Glomerular visceral epithelial cell (primary cell): ENCODE measurements around the gene SPATA16.
"Not testable (repeated sequence)": the region's sequence is repeated elsewhere in the genome, so short reads cannot be mapped to it uniquely, and the experiment has no call there.

Experiments used
- DNase-seq: peaks from one replicate; pipeline ENCODE4 v3.0.0-alpha.2; 2016; ENCODE audit errors: extremely low spot score

The SPATA16 gene

DNA sequence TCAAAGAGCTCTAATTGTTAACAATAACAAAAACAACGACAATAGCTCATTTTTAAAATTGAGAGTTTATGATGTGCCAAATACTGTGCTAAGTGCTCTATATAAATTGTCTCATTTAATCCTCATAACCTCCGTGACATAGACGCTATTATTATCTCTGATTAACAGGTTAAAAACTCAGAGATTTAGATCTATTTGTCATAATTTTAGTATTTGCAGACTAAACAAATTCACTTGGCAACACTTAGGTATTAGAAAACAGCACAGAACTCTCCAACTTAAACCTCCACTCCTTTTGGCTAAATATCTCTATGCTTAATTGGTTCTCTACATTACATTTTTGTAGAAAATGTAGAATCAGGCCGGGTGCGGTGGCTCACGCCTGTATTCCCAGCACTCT is 136.4 kb downstream of the SPATA16 start:
- no peak for DNase-seq

DNA sequence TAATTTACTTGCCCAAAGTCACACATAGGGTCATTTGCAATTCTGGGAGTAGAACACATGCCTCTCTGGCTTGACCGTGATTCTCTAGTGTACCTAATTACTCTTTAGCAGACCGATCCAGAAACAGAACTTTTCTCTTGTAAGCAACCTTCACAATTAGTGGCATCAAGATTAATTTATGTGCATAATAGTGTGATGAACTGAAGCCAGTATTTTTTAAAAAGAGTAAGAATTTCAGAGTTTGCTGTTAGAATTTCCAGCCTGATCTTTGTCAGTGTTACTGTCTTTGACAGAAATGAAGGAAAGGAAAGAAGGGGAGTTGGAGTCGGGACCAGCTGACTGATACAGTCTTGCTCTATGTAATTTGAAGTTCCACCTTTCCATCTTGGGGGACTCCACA is 137.1 kb downstream of the SPATA16 start:
- no peak for DNase-seq

DNA sequence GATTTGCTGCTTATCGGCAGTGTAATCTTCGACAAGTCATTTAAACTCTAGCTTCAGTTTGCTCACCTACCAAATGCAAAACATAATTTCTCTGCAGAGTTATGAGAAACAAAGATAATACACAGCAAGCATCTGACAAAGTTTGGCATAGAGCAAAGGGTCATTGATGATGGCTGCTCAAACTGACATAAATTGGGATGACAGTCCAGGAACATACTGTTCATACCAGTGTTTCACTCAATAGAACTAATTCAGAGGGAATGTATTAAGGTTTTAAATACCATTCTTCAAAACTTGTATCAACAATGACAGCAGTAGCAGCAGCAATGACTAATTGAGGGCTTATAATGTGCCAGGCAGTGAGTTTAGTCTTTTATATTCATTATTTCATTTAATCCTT is 137.6 kb downstream of the SPATA16 start:
- DNase-seq: no peak

DNA sequence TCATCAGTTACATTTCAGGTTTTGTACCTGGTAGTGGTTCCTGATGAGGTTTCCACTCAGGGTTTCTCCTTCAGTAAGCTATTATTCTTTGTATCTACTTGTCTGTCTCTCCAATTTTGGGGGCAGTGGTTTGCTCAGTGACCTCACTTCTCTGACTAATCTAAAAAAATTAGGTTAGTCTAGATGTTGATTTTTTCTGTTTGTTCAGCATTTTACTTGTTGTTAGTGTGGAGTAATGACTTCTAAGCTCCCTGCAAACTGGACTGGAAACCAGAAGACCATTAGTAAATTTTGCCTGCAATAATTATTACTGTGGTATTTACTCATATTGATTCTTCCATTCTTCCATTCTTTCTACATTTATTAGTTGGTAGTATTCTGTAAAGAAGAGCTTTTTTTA is 139.4 kb downstream of the SPATA16 start:
- DNase-seq: no peak

DNA sequence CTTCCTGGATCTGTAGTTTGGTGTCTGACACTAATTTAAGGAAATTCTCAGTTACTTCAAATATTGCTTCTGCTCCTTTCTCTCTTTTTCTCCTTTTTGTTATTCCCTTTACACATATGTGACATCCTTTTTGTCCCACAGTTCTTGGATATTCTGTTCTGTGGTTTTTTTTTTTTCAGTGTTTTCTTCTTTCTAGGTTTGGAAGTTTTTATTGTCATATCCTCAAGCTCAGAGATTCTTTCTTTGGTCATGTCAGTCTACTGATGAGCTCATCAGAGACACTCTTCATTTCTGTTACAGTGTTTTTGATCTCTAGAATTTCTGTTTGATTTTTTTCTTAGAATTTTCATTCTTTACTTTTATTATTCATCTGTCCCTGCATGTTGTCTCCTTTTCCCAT is 140.5 kb downstream of the SPATA16 start:
- DNase-seq: no peak

DNA sequence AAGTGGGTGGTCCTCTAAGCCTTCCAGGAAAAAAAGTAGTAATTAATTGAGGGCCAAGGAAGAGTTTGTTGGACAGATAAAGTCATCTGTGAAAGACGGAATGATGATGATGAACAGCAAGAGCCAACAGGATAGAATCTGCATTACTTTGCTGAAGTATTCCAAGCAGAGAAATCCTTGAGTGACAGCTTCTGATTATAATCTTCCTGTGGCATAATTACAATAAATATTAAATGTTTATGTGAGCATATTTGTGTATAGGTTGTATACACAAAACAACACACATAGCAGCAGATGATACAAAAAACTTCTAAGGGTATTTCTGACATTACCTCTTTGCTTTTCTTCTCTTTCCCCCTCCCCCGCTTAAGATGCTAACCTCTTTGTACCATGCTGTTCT is 147.6 kb downstream of the SPATA16 start:
- DNase-seq: no peak

DNA sequence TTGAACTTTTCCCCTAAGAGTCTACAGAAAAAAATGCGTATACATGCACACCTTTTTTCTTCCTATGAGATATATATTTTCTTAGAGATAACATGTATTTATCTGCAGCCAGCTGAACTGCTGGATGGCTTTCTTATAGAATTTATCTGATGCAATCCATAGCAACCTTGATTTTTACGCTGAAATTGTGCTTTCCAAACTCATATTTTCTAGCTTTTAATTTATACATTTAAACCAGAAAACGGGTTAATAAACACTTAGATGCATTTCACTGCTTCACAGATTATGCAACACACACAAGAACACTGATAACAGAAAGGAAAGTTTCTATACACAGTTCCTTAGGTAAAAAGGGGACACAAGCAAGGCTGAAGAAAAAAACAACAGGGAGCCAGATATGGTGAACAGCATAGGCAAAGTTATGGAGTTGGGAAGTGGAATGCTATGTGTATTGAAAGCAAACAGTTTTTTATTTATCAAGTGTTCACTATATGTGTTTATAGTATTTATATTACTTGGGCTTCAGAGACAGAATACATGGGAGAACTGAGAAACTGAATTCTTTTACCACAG is 149.5 kb downstream of the SPATA16 start:
- DNase-seq: no peak

DNA sequence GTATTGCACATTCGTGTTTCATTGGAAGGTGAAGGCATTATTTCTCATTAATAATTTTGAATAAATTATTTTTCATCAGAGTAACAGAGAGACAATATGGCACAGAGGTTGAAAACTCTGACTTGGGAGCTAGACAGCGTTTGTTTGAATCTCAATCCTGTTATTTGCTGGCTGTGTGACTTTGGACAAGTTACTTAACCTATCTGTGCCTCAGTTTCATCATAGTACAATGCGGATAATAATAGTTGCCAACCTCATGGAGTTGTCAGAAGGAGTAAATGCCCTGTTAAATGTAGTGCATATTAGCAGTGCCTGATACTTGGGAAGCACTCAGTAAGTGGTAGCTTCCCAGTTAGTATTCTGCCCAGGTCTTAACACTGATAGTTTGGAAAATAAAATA is 151.7 kb downstream of the SPATA16 start:
- DNase-seq: no peak

DNA sequence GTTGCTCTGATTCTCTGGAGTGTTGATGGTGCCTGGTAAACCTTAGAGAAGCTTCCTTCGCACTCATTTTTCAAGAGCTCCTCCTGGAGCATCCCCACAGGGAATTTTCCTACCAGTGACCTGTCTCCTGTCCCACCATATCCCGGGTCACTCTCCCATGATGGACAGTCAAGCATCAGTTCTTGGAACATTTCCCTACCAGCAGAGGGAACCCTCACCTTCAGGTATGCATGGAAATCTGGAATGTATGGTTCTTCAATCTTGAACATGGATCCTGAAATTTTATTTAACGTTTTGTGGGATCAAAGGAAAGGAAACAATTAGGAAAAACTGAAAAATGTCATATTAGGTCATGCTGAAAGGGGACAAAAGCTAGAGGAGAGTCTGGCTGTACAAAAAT is 153.8 kb downstream of the SPATA16 start:
- no peak for DNase-seq

DNA sequence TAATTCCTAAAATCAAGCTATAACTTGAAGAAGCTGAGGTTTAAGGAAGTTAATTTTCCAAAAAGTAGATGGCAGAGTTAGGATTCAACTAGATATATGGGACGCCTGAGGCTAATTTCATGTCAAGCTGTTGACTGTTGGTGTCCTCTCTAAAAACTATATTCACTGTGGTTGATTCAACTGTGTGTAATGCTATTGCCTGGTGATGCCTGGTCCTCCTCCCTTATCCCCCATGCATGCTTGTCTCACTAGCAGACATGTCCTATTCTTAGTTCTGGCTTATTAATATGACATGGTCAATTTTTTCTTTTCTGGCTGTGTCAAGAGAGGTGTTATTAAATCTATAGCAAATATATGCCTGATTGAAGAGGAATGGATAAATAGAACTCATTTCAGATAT is 156.1 kb downstream of the SPATA16 start:
- no peak for DNase-seq

DNA sequence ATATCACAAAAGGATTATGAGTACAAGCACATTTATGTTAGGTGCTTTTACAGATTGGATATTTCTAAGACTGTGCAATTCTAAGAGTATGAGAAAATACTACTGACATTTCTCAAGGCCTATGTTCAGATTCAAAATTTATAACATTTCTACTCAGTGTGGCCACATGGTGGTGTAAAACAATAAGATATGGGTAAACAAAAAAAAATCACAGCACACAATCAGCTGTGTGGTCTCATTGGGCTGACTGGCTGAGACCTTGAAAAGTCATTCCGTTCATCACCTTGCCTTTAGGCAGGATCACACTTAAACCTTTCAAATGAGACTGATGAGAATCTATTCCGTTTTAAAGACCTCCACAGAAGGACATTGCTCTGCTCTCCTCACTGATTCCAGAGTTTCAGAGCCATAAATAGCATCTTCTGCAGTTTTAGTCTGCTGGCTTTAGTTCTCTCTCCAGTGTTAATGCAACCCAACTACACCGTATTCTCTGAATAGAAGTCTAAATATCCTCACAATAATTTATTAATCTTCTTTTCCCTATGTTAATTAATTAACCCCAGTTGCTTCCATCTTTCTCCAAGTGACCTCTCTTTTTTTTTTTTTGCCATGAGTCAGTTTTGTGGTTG is 158.2 kb downstream of the SPATA16 start:
- no peak for DNase-seq

DNA sequence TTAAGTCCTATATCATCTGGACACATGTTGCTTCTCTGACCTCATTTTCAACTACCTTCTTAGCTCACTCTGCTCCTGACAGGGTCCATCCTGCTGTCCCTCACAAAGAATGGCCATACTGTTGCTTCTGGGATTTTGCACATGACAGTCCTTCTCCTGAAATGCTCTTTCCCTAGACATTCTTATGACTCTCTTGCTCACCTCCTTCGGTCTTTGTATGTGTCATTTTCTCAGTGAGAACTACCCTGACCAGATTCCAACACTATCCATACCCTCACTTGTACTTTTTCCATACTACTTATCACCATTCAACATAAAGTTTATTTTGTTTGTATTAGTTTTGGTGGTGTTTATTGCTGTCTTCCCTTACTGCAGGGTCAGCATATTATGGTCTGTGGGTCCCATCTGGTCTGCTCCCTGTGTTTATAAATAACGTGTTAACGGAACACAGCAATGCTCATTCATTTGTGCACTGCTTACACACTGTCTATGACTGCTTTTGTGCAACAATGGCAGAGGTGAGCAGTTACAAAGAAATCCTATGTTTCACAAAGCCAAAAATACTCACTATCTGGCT is 159.5 kb downstream of the SPATA16 start:
- no peak for DNase-seq

DNA sequence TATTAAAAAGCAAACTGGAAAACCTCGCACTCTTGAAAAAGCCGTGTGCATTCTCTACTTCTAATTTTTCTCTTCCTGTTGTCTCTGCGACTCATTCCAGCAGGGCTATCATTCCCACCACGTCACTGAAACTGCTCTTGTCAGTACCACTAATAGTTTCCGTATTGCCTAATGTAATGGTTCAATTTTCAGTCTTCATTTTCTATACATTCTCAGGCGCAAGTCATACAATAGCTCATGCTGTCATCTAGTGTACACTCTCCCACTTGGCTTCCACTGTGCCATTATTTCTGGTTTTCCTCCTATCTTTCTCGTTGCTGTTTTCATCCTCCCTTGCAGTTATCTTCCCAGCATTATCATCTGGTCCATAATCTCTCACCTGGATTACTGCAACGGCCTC is 160.2 kb downstream of the SPATA16 start:
- DNase-seq: no peak

DNA sequence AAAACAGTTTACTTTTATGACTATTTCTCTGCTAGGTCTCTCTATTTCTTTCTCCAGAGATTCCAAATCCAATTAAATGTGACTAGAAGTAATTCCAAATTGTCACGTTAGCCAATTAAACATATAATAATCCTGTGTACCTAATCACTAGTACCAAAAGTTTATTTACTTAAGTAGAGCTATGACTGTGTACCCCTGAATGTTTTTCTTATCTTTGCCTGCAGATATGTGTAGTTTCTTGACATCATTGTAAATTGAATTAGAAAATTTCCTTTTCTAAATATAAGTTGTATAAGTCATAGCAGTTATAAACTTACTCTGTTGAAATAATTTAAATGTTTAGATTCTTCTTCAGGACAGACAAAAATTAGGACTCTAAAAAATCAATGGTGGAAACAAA is 163.3 kb downstream of the SPATA16 start:
- DNase-seq: no peak

DNA sequence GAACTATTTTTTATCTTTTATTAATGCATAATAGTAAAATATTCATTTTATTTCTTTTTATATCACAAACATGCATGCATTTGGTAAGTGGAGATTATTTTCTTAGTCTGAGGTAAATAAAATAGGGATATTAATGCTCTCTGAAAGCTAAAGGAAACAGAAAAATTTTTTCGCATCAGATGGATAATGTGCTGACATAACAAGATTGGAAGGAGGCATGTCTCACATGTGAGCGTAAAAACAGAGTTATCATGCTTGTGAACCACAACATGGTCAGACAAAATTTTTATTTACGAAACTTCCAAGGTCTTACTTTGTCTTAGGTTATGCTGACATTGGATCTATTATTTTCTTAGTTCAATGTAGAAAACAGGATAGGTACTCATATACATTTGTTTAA is 166.1 kb downstream of the SPATA16 start:
- DNase-seq: no peak

DNA sequence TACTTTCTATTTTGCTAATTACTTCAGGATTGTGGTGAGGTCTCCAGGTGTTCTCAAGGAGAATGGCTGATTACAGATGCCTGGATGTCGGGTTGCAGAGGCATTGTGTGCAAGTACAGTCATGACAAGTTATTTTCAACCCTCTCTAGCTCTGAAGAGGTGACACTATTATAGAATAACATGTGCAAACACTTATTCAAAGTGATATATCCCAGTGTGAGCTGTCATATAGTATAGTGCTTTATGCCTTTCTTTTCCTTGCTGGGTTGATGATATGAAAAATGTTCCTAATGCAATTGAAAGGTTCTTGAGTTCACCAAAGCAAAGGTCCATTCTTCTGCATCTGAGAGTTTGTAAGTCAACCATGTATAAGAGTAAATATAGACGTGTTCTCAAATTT is 167.2 kb downstream of the SPATA16 start:
- DNase-seq: no peak

DNA sequence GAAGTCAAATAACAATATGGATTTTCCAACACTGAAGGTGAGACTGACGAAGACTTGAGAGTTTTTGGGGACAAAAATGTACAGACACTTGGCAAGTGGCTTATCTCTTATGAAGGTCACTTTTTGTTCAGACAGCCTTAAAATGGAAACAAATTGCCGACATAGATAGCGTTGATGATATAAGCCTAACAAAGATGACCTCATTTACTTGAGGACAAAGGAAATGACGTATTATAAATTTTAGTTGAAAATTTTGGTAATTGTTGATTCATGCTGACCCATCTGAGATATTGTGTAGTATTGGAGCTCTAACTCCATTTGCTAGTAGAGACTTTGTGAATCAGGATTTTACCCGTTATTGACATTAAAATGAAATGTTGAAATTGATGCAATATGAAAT is 168.3 kb downstream of the SPATA16 start:
- no peak for DNase-seq

DNA sequence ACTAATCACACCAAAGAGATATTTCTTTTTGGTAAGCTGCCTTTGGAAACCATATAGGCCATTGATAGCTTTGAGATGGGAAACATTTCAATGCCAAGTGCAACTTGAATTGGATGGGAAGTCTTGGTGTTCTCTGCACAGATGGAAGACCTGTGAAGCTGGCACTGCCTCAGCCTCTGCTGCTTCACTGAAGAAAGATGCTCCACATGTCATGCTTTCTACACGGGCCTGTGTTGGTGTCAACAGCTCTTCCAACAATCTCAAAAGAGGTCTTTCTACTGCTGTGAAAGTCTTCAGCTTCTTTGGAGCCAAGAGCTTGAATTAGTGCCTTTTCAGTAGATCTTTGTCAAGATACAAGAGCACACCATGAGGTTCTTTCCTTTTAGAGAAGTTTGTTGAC is 169.0 kb downstream of the SPATA16 start:
- DNase-seq: no peak

DNA sequence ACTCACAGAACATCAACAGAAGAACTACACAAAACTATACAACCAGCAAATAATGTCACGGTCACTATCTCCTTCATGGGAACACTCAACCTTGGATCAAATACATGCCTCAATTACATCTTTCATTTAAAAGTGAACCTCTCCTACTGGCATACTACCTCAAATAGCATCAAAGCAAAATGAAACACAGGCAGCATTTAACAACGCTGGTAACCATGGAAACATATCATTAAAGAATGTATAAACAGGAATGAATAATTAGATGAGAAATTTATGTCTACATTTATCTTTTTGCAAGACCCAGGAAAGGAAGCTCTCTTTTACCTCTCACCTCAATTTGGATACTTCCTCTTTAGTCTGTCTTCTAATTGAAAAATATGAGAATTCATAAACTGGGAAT is 172.4 kb downstream of the SPATA16 start:
- DNase-seq: no peak

DNA sequence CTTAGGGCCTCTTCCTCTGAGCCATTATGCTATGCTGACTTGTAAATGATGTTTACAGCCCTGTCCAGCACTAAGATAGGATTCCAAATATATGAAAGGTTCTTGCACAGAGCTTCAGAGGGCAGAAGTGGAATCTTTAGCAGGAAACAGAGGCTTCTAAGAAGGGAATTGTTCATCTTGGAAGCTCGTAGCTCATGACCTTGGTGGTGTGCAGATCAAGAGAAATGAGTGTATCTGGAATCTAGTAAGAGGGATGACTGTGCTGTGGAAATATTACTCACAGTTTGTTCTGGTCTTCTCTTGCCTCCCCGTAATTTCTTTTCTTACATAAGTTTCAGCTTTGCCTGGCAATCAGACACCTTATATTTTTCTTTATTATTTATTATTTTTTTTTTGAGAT is 175.8 kb downstream of the SPATA16 start:
- no peak for DNase-seq

DNA sequence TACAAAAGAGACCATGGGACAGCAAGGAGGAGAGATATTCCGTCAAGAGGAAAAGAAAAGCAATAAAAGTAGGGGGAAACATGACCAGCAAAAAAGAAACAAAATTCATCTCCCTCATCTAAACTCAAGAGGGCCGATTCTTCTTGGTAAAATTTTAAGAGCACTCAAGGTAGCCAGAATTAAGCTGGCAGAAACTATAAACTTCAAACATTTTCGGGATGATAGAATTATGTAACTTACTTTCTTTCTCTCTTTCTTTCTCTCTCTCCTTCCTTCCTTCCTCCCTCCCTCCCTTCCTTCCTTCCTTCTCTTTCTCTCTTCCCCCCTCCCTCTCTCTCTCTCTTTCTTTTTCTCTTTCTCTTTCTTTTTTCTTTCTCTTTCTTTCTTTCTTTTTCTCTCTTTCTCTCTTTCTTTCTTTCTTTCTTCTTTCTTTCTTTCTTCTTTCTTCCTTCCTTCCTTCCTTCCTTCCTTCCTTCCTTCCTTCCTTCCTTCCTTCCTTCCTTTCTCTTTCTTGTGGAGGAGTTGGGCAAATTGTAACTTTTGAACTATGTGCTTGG is 180.3 kb downstream of the SPATA16 start:
- DNase-seq: not testable (repeated sequence)

DNA sequence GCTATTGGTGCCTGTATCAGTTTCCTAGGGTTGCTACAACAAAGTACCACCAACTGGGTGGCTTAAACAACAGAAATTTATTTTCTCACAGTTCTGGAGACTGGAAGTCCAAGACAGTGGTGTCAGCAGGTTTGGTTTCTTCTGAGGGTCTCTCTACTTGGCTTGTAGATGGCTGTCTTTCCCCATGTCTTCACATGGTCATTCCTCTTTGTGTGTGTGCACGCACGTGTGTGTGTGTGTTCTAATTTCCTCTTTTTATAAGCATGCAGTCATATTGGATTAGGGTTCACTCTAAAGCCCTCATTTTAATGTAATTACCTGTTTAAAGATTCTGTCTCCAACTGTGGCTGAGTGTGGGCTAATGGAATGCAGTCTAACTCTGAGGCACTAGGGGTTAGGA is 182.5 kb downstream of the SPATA16 start:
- no peak for DNase-seq

DNA sequence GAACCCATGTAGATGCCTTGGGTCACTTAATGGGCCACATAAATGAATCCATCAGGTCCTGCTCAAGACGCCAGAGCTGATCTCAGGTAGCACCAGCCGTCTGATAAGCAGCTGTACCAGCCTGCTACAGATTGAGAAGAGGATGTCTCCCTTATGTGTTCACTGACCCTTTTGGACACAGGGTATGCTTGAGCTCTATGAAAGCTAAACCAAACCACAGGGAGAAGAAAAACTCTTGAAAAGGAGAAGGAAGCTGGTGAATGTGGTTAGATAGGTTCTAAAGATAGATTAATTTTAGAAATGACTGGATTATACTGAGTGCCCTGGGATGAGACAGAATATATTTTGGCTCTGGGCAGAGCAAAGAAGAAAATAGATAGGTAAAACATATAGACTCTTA is 187.5 kb downstream of the SPATA16 start:
- no peak for DNase-seq

DNA sequence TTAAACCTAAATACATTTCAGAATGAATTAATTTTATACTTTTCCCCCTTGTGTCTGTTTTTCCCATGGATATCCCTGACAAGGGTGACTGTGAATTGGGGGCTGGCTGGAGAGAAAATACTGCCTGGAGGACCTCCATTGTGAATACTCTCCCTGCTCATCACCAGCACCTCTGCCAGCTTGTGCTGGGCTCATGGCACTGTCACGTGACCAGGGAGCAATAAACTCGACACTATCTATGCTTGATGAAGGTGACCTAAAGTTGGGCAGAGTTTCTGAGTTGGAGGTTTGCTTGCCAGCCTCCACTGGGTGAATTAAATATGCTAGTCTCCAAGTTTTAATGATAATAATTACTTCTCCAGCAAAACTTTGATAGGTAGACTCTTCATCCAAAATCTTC is 189.5 kb downstream of the SPATA16 start:
- no peak for DNase-seq
